CD4-positive, alpha-beta T cell (primary cell): Measurements from ENCODE around the gene BLTP3A. TPM values are rescaled to one million over a fixed set of nuclear protein-coding genes. Genes with fewer than 3 reads are reported as not detected.

Experiments
- ATAC-seq: fragments of 200-7000 bp; cut with Tn5 transposase; one replicate; pipeline ENCODE4 v1.10.0; 2022; ENCODE audit warnings: mild to moderate bottlenecking; ENCODE audit not compliant: poor library complexity
- CTCF ChIA-PET: fragments of 350-600 bp; sonication (Branson Sonifier 250); formaldehyde crosslinking; loops from one replicate; lab custom pipeline; 2021; ENCODE audit warnings: antibody characterized with exemption, inconsistent platforms; lab: Charles Lee
- POLR2A ChIA-PET: fragments of 350-600 bp; sonication (Branson Sonifier 250); formaldehyde crosslinking; loops from one replicate; lab custom pipeline; 2021; ENCODE audit warnings: antibody characterized with exemption, inconsistent platforms; lab: Charles Lee
- DNase-seq, 14 experiments: peaks; one replicate each; pipeline ENCODE4 v3.0.0-alpha.2; 2013 to 2020; ENCODE audit warnings: mixed read lengths in 2 of 14
- H3K27ac ChIP-seq, 2 donors: one replicate each; pipeline versions ENCODE4 v1.5.1 to v1.7.0; 2013; ENCODE audit warnings: low read length in 2 of 2, low read depth in 1 of 2, mild to moderate bottlenecking in 1 of 2
- H3K27me3 ChIP-seq, 2 experiments: 1 replicate in 1 of 2; 2 replicates in 1 of 2; pipeline versions ENCODE4 v1.6.1 to v1.7.0; 2013; ENCODE audit warnings: low read length in 2 of 2, control low read depth in 1 of 2, mild to moderate bottlenecking in 1 of 2, moderate library complexity in 1 of 2; ENCODE audit not compliant: insufficient read depth in 2 of 2, control insufficient read depth in 1 of 2
- H3K36me3 ChIP-seq: one replicate; pipeline ENCODE4 v1.6.1; 2013; ENCODE audit warnings: low read length, control low read depth; ENCODE audit not compliant: insufficient read depth
- H3K4me1 ChIP-seq: one replicate; pipeline ENCODE4 v1.6.1; 2013; ENCODE audit warnings: low read length, control low read depth; ENCODE audit not compliant: insufficient read depth
- H3K4me3 ChIP-seq: one replicate; pipeline ENCODE4 v1.5.1; 2013; ENCODE audit warnings: mild to moderate bottlenecking, low read length, moderate library complexity
- H3K9me3 ChIP-seq, 2 experiments: 1 replicate in 1 of 2; 2 replicates in 1 of 2; pipeline versions ENCODE4 v1.6.1 to v1.7.0; 2013; ENCODE audit warnings: low read length in 2 of 2, mild to moderate bottlenecking in 2 of 2, control low read depth in 1 of 2, moderate library complexity in 1 of 2; ENCODE audit not compliant: control insufficient read depth in 1 of 2, insufficient read depth in 1 of 2
- H3K27ac Mint-ChIP-seq: one replicate; pipeline ENCODE4 v1.8.0; 2020; ENCODE audit warnings: mixed read lengths
- H3K27me3 Mint-ChIP-seq: one replicate; pipeline ENCODE4 v1.8.0; 2021; ENCODE audit warnings: mixed read lengths
- H3K36me3 Mint-ChIP-seq: one replicate; pipeline ENCODE4 v1.8.0; 2021; ENCODE audit warnings: low read depth, mixed read lengths
- H3K4me1 Mint-ChIP-seq: one replicate; pipeline ENCODE4 v1.8.0; 2021; ENCODE audit warnings: low read depth, mixed read lengths
- H3K4me3 Mint-ChIP-seq: one replicate; pipeline ENCODE4 v1.8.0; 2020; ENCODE audit warnings: mild to moderate bottlenecking, mixed read lengths
- H3K9me3 Mint-ChIP-seq: one replicate; pipeline ENCODE4 v1.8.0; 2020; ENCODE audit warnings: mixed read lengths
- CTCF ChIP-seq: fragments of 200-600 bp; IDR thresholded peaks from one replicate; pipeline ENCODE4 v1.8.0; 2022; ENCODE audit warnings: antibody characterized with exemption, mild to moderate bottlenecking
- intact Hi-C, 2 experiments: fragments of 100-400 bp; cut with DNase I in 1 of 2; cut with micrococcal nuclease in 1 of 2; formaldehyde crosslinking; loops; one replicate each; pipeline versions ENCODE4 v1.15.1 to v1.9.0; 2023 to 2025; cut with DNase I, micrococcal nuclease
- total RNA-seq, 174 experiments: library from RNA in 2 of 174; stranded (reverse) in 2 of 174; gene quantifications; one replicate each; pipeline ENCODE4 v1.2.3 and lab custom pipeline; 2021 to 2026

BLTP3A gene
- total RNA-seq, 2 experiments from 2014 or later = 7.6 to 8.1 TPM

GRCh38 chr6:34768148-34768547, 23.7 kb upstream of the BLTP3A start:
- no peak for DNase-seq
- no peak overlapping the region for H3K27ac Mint-ChIP-seq
- no peaks in the 10 kb centered on the region for H3K27me3 Mint-ChIP-seq
- Histone ChIP-seq H3K36me3 (peaks cover 75% of the 10 kb centered on the region), H3K27me3 (no peaks in the 10 kb centered on the region), H3K9me3 (no peaks in the 10 kb centered on the region), H3K27ac (no peak overlapping the region), H3K4me3 (no peak overlapping the region), H3K4me1 (peaks cover 4% of the 10 kb centered on the region)
- H3K36me3 Mint-ChIP-seq = peaks cover 77% of the 10 kb centered on the region
- H3K9me3 Mint-ChIP-seq = no peaks in the 10 kb centered on the region
- intact Hi-C loops = no loop called here
- POLR2A ChIA-PET = no interaction called here
- ATAC-seq = no peak
- no peak overlapping the region for H3K4me3 Mint-ChIP-seq
- peaks cover 17% of the 10 kb centered on the region for H3K4me1 Mint-ChIP-seq
- no peak for TF ChIP-seq CTCF
- CTCF ChIA-PET = interaction anchor here (0.6 kb wide), 1 partner anchor 19 kb away, joined by 3 read pairs; no protein-coding TSS in a partner anchor

- Mint-ChIP-seq H3K4me1 (peaks cover 17% of the 10 kb centered on the region), H3K4me3 (no peak overlapping the region)
- no peaks in the 10 kb centered on the region for H3K27me3 ChIP-seq
These were observed 20.2 kb upstream of the BLTP3A start for GRCh38 chr6:34771727-34772126.

GRCh38 chr6:34772940-34773339, 18.9 kb upstream of the BLTP3A start:
- POLR2A ChIA-PET = no interaction called here
- peaks cover 71% of the 10 kb centered on the region for H3K36me3 ChIP-seq
- CTCF ChIA-PET = no interaction called here
- Mint-ChIP-seq H3K27ac (no peak overlapping the region), H3K4me1 (peaks cover 17% of the 10 kb centered on the region), H3K9me3 (no peaks in the 10 kb centered on the region), H3K4me3 (no peak overlapping the region), H3K36me3 (peaks cover 92% of the 10 kb centered on the region), H3K27me3 (no peaks in the 10 kb centered on the region)
- no peaks in the 10 kb centered on the region for H3K9me3 ChIP-seq
- peaks cover 4% of the 10 kb centered on the region for H3K4me1 ChIP-seq
- H3K4me3 ChIP-seq = no peak overlapping the region
- ATAC-seq (no peak), DNase-seq (no peak)
- no peaks in the 10 kb centered on the region for H3K27me3 ChIP-seq
- no peak overlapping the region for H3K27ac ChIP-seq
- intact Hi-C loops = no loop called here
- TF ChIP-seq CTCF = no peak

More at GRCh38 chr6:34771727-34772126, 20.2 kb upstream of the BLTP3A start:
- ATAC-seq (no peak), DNase-seq (no peak)
- H3K4me3 ChIP-seq = no peak overlapping the region
- no peak for TF ChIP-seq CTCF
- peaks cover 96% of the 10 kb centered on the region for H3K36me3 Mint-ChIP-seq
- H3K9me3 ChIP-seq = no peaks in the 10 kb centered on the region
- ChIA-PET CTCF (interaction anchor here (0.7 kb wide), 1 partner anchor 30 kb away, joined by 3 read pairs; no protein-coding TSS in a partner anchor), POLR2A (no interaction called here)
- H3K36me3 ChIP-seq = peaks cover 80% of the 10 kb centered on the region
- no peak overlapping the region for H3K27ac Mint-ChIP-seq
- intact Hi-C loops = no loop called here
- H3K9me3 Mint-ChIP-seq = no peaks in the 10 kb centered on the region
- H3K4me1 ChIP-seq = peaks cover 4% of the 10 kb centered on the region
- H3K27ac ChIP-seq = peak overlapping the region in 1 of 2 donors; percentile 1
- no peaks in the 10 kb centered on the region for H3K27me3 Mint-ChIP-seq
